Activated CD4-positive, alpha-beta memory T cell treated with anti-CD3 and anti-CD28 coated beads, Interleukin-2, amount 10 ng/mL, durations not matched to agents 7 days and 5 days (primary cell): ENCODE measurements around the gene TMEM163. TPM values are rescaled to one million over a fixed set of nuclear protein-coding genes. Genes with fewer than 3 reads are reported as not detected.
A peak's percentile ranks its signal among the peaks of the same experiment; 100 is the strongest.

Experiments used
- CTCF ChIA-PET: fragments of 350-600 bp; sonication (Branson Sonifier 250); formaldehyde crosslinking; loops from one replicate; lab custom pipeline; 2021; ENCODE audit warnings: antibody characterized with exemption, inconsistent platforms; lab: Charles Lee
- POLR2A ChIA-PET: fragments of 350-600 bp; sonication (Branson Sonifier 250); formaldehyde crosslinking; loops from one replicate; lab custom pipeline; 2021; ENCODE audit warnings: antibody characterized with exemption; lab: Charles Lee
- DNase-seq: peaks from one replicate; pipeline ENCODE4 v3.0.0-alpha.2; 2020
- H3K27ac Mint-ChIP-seq: one replicate; pipeline ENCODE4 v1.8.0; 2021; ENCODE audit warnings: mild to moderate bottlenecking, mixed read lengths
- H3K27me3 Mint-ChIP-seq: one replicate; pipeline ENCODE4 v1.8.0; 2021; ENCODE audit warnings: mixed read lengths
- H3K36me3 Mint-ChIP-seq: one replicate; pipeline ENCODE4 v1.8.0; 2021; ENCODE audit warnings: low read depth, mixed read lengths
- H3K4me1 Mint-ChIP-seq: one replicate; pipeline ENCODE4 v1.8.0; 2021; ENCODE audit warnings: mixed read lengths
- H3K4me3 Mint-ChIP-seq: one replicate; pipeline ENCODE4 v1.8.0; 2021; ENCODE audit warnings: mild to moderate bottlenecking, mixed read lengths
- H3K9me3 Mint-ChIP-seq: one replicate; pipeline ENCODE4 v1.8.0; 2021; ENCODE audit warnings: mixed read lengths
- total RNA-seq, 2 experiments: library from RNA; stranded (reverse); gene quantifications; one replicate each; pipeline ENCODE4 v1.2.3, GENCODE V29; 2021

TMEM163 gene
- total RNA-seq, 2 experiments from 2014 or later = 1.8 to 2.3 TPM

GRCh38 chr2:134704173-134704572 lies 14.6 kb downstream of the TMEM163 start:
- DNase-seq = no peak
- no peak overlapping the region for H3K4me3 Mint-ChIP-seq
- H3K27me3 Mint-ChIP-seq = peaks cover 69% of the 10 kb centered on the region
- H3K36me3 Mint-ChIP-seq = no peaks in the 10 kb centered on the region
- H3K27ac Mint-ChIP-seq = no peak overlapping the region
- POLR2A ChIA-PET = interaction anchor here (1.3 kb wide), 1 partner anchor 34 kb away, joined by 3 read pairs; no protein-coding TSS in a partner anchor
- H3K4me1 Mint-ChIP-seq = peaks cover 24% of the 10 kb centered on the region
- CTCF ChIA-PET = no interaction called here
- no peaks in the 10 kb centered on the region for H3K9me3 Mint-ChIP-seq

- DNase-seq = no peak
- H3K9me3 Mint-ChIP-seq = no peaks in the 10 kb centered on the region
- no peak overlapping the region for H3K4me3 Mint-ChIP-seq
- H3K27ac Mint-ChIP-seq = no peak overlapping the region
- POLR2A ChIA-PET = interaction anchor here (1.3 to 1.8 kb wide), 2 partner anchors 10 to 34 kb away, joined by 3 to 6 read pairs; no protein-coding TSS in a partner anchor
- peaks cover 24% of the 10 kb centered on the region for H3K4me1 Mint-ChIP-seq
- no peaks in the 10 kb centered on the region for H3K36me3 Mint-ChIP-seq
- CTCF ChIA-PET = no interaction called here
- peaks cover 68% of the 10 kb centered on the region for H3K27me3 Mint-ChIP-seq
These were observed 15.4 kb downstream of the TMEM163 start for GRCh38 chr2:134703426-134703825.

- Mint-ChIP-seq H3K27me3 (peaks cover 63% of the 10 kb centered on the region), H3K9me3 (no peaks in the 10 kb centered on the region), H3K27ac (no peak overlapping the region), H3K36me3 (no peaks in the 10 kb centered on the region), H3K4me3 (no peak overlapping the region), H3K4me1 (peaks cover 5% of the 10 kb centered on the region)
- ChIA-PET POLR2A (no interaction called here), CTCF (interaction anchor here (0.9 kb wide), 1 partner anchor 249 kb away, joined by 3 read pairs; no protein-coding TSS in a partner anchor)
- DNase-seq = no peak
These were observed 18.1 kb downstream of the TMEM163 start for GRCh38 chr2:134700730-134701129.

- CTCF ChIA-PET = interaction anchor here (1.5 to 1.7 kb wide), 2 partner anchors 17 to 37 kb away, joined by 3 to 7 read pairs; no protein-coding TSS in a partner anchor
- POLR2A ChIA-PET = interaction anchor here (1.2 to 1.7 kb wide), 2 partner anchors 9 to 26 kb away, joined by 3 to 6 read pairs; no protein-coding TSS in a partner anchor
- no peak overlapping the region for H3K27ac Mint-ChIP-seq
- no peak for DNase-seq
- H3K27me3 Mint-ChIP-seq = peaks cover 36% of the 10 kb centered on the region
- no peaks in the 10 kb centered on the region for H3K36me3 Mint-ChIP-seq
- no peaks in the 10 kb centered on the region for H3K4me1 Mint-ChIP-seq
- H3K9me3 Mint-ChIP-seq = no peaks in the 10 kb centered on the region
- H3K4me3 Mint-ChIP-seq = no peak overlapping the region
These were observed 24.4 kb downstream of the TMEM163 start for GRCh38 chr2:134694411-134694810.

GRCh38 chr2:134693359-134694330 lies 25.2 kb downstream of the TMEM163 start:
- Mint-ChIP-seq H3K36me3 (peaks cover under 1% of the 10 kb centered on the region), H3K4me3 (no peak overlapping the region), H3K9me3 (no peaks in the 10 kb centered on the region), H3K27me3 (peaks cover 32% of the 10 kb centered on the region), H3K27ac (no peak overlapping the region), H3K4me1 (no peaks in the 10 kb centered on the region)
- POLR2A ChIA-PET = interaction anchor here (1.2 to 1.7 kb wide), 2 partner anchors 9 to 25 kb away, joined by 3 to 6 read pairs; no protein-coding TSS in a partner anchor
- CTCF ChIA-PET = interaction anchor here (1.5 to 1.7 kb wide), 2 partner anchors 17 to 36 kb away, joined by 3 to 7 read pairs; no protein-coding TSS in a partner anchor
- no peak for DNase-seq

GRCh38 chr2:134692499-134692898 lies 26.3 kb downstream of the TMEM163 start:
- H3K27ac Mint-ChIP-seq = no peak overlapping the region

GRCh38 chr2:134690629-134691215 lies 28.1 kb downstream of the TMEM163 start:
- CTCF ChIA-PET = interaction anchor here (2.3 kb wide), 1 partner anchor 33 kb away, joined by 7 read pairs; no protein-coding TSS in a partner anchor
- H3K27me3 Mint-ChIP-seq = peaks cover 16% of the 10 kb centered on the region
- peaks cover 10% of the 10 kb centered on the region for H3K36me3 Mint-ChIP-seq
- H3K9me3 Mint-ChIP-seq = peaks cover 4% of the 10 kb centered on the region
- no peak overlapping the region for H3K27ac Mint-ChIP-seq
- POLR2A ChIA-PET = no interaction called here
- peaks cover 1% of the 10 kb centered on the region for H3K4me1 Mint-ChIP-seq
- H3K4me3 Mint-ChIP-seq = no peak overlapping the region
- DNase-seq = no peak

More at GRCh38 chr2:134692499-134692898, 26.3 kb downstream of the TMEM163 start:
- H3K36me3 Mint-ChIP-seq = peaks cover 3% of the 10 kb centered on the region
- no peak overlapping the region for H3K4me3 Mint-ChIP-seq
- peaks cover 24% of the 10 kb centered on the region for H3K27me3 Mint-ChIP-seq
- DNase-seq = peak; percentile 32
- CTCF ChIA-PET = no interaction called here
- POLR2A ChIA-PET = no interaction called here
- no peaks in the 10 kb centered on the region for H3K4me1 Mint-ChIP-seq
- no peaks in the 10 kb centered on the region for H3K9me3 Mint-ChIP-seq

- DNase-seq = no peak
- Mint-ChIP-seq H3K27me3 (peaks cover 6% of the 10 kb centered on the region), H3K4me3 (no peak overlapping the region), H3K4me1 (peaks cover 8% of the 10 kb centered on the region), H3K27ac (no peak overlapping the region), H3K9me3 (peaks cover 4% of the 10 kb centered on the region), H3K36me3 (peaks cover 10% of the 10 kb centered on the region)
- ChIA-PET CTCF (interaction anchor here (2.3 kb wide), 1 partner anchor 32 kb away, joined by 7 read pairs; no protein-coding TSS in a partner anchor), POLR2A (no interaction called here)
These were observed 29.5 kb downstream of the TMEM163 start for GRCh38 chr2:134689315-134689714.

- POLR2A ChIA-PET = no interaction called here
- CTCF ChIA-PET = no interaction called here
These were observed 32.8 kb downstream of the TMEM163 start for GRCh38 chr2:134685967-134686366.

GRCh38 chr2:134683561-134684112 lies 35.2 kb downstream of the TMEM163 start:
- DNase-seq = peak; percentile 50
- peaks cover 8% of the 10 kb centered on the region for H3K9me3 Mint-ChIP-seq
- peak overlapping the region; percentile 84 for H3K27ac Mint-ChIP-seq
- no peak overlapping the region for H3K4me3 Mint-ChIP-seq
- H3K4me1 Mint-ChIP-seq = peaks cover 63% of the 10 kb centered on the region
- POLR2A ChIA-PET = interaction anchor here (1.2 kb wide), 1 partner anchor 26 kb away, joined by 3 read pairs; no protein-coding TSS in a partner anchor
- H3K27me3 Mint-ChIP-seq = peaks cover 4% of the 10 kb centered on the region
- H3K36me3 Mint-ChIP-seq = peaks cover 40% of the 10 kb centered on the region
- CTCF ChIA-PET = no interaction called here

More at GRCh38 chr2:134685967-134686366, 32.8 kb downstream of the TMEM163 start:
- Mint-ChIP-seq H3K9me3 (peaks cover 8% of the 10 kb centered on the region), H3K27me3 (peaks cover 4% of the 10 kb centered on the region), H3K36me3 (peaks cover 32% of the 10 kb centered on the region), H3K4me1 (peaks cover 41% of the 10 kb centered on the region), H3K4me3 (no peak overlapping the region), H3K27ac (no peak overlapping the region)
- no peak for DNase-seq

GRCh38 chr2:134682726-134683125 lies 36.1 kb downstream of the TMEM163 start:
- H3K4me3 Mint-ChIP-seq = no peak overlapping the region
- H3K36me3 Mint-ChIP-seq = peaks cover 38% of the 10 kb centered on the region
- DNase-seq = no peak
- H3K9me3 Mint-ChIP-seq = peaks cover 8% of the 10 kb centered on the region
- H3K27me3 Mint-ChIP-seq = peaks cover 4% of the 10 kb centered on the region
- H3K4me1 Mint-ChIP-seq = peaks cover 72% of the 10 kb centered on the region
- ChIA-PET POLR2A (interaction anchor here (0.7 to 1.7 kb wide), 3 partner anchors 12 to 108 kb away, joined by 3 to 9 read pairs (median 5); no protein-coding TSS in a partner anchor), CTCF (no interaction called here)
- H3K27ac Mint-ChIP-seq = peak overlapping the region; percentile 84

GRCh38 chr2:134681201-134681600 lies 37.6 kb downstream of the TMEM163 start:
- Mint-ChIP-seq H3K27ac (peak overlapping the region; percentile 23), H3K4me3 (no peak overlapping the region), H3K36me3 (peaks cover 33% of the 10 kb centered on the region), H3K9me3 (peaks cover 4% of the 10 kb centered on the region), H3K27me3 (peaks cover 4% of the 10 kb centered on the region), H3K4me1 (peaks cover 86% of the 10 kb centered on the region)
- ChIA-PET CTCF (no interaction called here), POLR2A (interaction anchor here (3.3 kb wide), 1 partner anchor 11 kb away, joined by 49 read pairs; no protein-coding TSS in a partner anchor)
- no peak for DNase-seq
